C4-2B (cell line): ENCODE measurements around the gene DNAJC5.
A peak's percentile ranks its signal among the peaks of the same experiment; 100 is the strongest.
"Not testable (repeated sequence)": the region's sequence is repeated elsewhere in the genome, so short reads cannot be mapped to it uniquely, and the experiment has no call there.

Experiments
- H3K27ac ChIP-seq: fragments of 450-650 bp; 2 replicates; pipeline ENCODE4 v1.5.1; 2017
- ZFX ChIP-seq: fragments of 450-650 bp; IDR thresholded peaks from 2 replicates; pipeline ENCODE4 v1.6.1; 2017
- TF ChIP-seq, protein P1 (sequence below): fragments of 450-650 bp; conservative IDR thresholded peaks from 2 replicates; pipeline ENCODE4 v1.5.1; 2017; ENCODE audit warnings: mild to moderate bottlenecking

The DNAJC5 gene

DNA sequence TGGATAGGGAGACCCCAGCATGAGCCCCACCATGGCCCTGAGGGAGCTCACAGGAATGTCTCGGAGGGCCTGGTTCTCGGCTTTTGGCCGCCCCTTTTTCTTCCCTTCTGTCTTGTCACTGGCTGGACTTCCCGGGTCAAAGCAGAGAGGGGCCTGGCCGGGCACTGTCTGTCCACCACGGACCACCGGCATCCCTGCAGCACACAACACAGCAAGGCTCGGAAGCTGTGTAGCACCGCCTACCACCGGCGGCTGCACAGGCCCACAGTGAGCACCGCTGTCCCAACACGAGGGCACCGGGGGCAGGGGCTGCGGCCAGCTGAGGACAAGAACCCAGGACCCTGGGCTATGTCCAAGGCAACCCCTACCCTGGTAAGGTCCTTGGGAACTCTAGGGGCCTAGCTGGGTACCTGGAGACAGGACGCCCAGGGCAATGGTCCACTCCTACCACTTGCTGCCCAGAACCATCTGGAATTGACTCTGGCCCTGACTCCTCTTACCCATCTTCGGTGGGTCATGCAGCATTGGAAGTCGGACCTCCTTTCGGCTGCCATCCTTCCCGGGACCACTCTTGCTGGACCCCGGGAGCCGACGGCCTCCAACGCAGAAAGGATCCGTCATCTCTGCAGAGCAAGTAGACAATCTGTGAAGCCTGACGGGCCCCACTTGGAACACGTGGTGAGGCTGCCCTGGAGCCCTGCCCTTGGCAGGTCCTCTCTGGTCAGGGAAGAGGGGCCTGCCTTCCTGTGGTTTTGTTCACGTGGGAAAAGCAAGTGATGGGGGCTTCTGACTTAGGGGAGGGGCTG lies 72.6 kb downstream of the DNAJC5 start:
- TF ChIP-seq ZFX, result no peak
- TF ChIP-seq, protein P1, sequence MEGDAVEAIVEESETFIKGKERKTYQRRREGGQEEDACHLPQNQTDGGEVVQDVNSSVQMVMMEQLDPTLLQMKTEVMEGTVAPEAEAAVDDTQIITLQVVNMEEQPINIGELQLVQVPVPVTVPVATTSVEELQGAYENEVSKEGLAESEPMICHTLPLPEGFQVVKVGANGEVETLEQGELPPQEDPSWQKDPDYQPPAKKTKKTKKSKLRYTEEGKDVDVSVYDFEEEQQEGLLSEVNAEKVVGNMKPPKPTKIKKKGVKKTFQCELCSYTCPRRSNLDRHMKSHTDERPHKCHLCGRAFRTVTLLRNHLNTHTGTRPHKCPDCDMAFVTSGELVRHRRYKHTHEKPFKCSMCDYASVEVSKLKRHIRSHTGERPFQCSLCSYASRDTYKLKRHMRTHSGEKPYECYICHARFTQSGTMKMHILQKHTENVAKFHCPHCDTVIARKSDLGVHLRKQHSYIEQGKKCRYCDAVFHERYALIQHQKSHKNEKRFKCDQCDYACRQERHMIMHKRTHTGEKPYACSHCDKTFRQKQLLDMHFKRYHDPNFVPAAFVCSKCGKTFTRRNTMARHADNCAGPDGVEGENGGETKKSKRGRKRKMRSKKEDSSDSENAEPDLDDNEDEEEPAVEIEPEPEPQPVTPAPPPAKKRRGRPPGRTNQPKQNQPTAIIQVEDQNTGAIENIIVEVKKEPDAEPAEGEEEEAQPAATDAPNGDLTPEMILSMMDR, result no peak
- no peak overlapping the region for H3K27ac ChIP-seq

DNA sequence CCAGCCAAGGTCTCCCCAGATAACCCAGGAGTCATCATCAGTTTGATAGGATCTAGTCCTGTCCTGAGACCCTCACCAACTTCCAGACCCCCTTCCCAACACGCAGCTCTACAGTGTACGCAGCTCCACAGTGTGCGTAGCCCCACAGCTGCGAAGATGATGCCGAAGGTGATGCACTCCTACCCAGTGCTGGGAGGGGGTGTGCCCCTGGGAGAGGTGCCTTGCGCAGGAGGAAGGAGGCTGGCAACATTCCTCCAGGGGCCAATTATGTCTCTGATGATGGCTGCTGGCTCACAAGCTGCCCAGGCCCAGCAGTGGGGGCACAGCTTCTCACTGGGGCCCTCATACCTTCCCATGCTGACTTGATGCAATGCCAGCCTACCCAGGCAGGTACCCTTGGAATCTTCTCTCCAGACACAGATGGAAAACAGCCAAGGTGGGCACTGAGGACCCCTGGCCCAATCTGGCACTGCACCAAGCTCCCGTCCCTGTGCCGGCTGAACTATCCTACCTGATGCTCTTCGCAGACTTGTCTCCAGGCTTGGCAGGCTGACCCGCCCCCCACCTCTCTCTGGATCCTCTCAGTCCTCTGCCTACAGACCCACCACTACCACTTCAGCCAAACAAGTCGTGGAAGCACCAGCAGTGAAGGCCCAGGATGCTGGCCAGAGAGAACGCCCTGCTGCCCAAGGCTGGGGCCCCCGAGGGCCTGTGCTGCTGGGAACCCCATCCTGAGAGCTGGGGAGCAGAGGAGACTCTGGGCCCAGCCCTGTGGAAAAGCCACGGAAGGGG lies 73.4 kb downstream of the DNAJC5 start:
- H3K27ac ChIP-seq, result peak overlapping the region; percentile 81
- TF ChIP-seq, protein P1, result no peak
- TF ChIP-seq ZFX, result no peak

DNA sequence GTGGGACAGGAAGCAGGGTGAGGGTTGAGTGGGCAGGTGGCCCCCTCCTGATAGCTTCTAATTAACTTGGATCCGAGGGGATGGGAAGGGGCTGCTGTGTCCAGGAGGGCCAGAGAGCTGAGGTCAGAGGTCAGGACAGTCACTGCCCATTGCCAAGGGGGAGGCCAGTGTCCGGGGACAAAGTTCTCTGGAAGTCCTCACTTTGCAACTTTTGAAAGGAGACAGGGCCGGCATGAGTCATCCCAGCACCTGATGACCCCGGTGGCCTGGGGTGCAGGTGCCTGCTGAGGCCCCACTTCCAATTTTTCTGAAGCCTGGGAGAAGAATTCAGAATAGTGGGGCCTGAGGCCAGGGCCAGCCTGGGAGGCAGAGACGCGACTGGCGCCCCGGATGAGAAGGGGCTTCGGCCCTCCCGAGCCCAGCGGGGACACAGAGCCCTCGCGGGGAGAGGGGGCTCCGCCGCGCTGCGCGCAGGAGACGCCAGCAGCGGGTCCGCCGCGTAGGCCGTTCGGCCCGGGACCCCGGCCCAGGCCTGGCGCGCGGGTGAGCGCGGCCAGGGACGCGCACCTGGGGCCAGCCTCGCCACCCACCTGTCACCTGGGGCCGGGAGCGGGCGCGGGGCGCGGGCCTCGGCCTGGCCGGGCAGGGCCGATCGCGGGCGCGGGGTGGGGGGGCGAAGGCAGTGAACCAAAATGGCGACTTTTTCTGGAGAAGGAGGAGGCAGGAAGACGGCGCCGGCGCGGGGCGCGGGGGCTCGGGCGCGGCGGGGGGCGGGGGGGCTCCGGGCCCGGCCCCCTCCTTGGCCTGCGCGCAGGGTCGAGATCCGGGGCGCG lies 74.2 kb downstream of the DNAJC5 start:
- peak overlapping the region; percentile 81 for H3K27ac ChIP-seq
- TF ChIP-seq, protein P1, result no peak
- TF ChIP-seq ZFX, result peak; percentile 85

- TF ChIP-seq ZFX, result no peak
- TF ChIP-seq, protein P1, result no peak
- H3K27ac ChIP-seq, result peak within 1 kb of the TSS; percentile 81
Measured at GRCh38 chr20:63969838-63970713, 75.2 kb downstream of the DNAJC5 start, which contains the start of gene ZNF512B. Gene ZNF512B, minus strand, starts transcription at chr20:63969930. Its CDS starts 1,980 bp downstream, at chr20:63967950.

- TF ChIP-seq ZFX, result no peak
- TF ChIP-seq, protein P1, result no peak
Measured at GRCh38 chr20:63970714-63971431, 75.9 kb downstream of the DNAJC5 start.

DNA sequence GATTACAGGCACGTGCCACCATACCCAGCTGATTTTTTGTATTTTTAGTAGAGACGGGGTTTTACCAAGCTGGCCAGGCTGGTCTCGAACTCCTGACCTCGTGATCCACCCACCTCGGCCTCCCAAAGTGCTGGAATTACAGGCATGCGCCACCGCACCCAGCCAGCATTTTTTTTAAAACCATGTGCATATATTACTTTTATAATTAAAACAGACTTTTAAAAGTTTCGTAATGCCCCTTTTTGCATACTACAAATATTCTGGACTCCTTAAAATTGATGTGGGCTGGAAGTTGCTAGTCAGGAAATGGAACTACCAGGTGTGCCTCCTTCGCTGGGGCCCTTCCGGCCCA lies 77.0 kb downstream of the DNAJC5 start:
- H3K27ac ChIP-seq, result not testable (repeated sequence)

More at GRCh38 chr20:63970714-63971431, 75.9 kb downstream of the DNAJC5 start:
- H3K27ac ChIP-seq, result peak overlapping the region; percentile 81
